Measurements from ENCODE around the gene IPMK. TPM values are rescaled to one million over a fixed set of nuclear protein-coding genes. Genes with fewer than 3 reads are reported as not detected.

The IPMK gene
- total and polyA plus RNA-seq, 8 donors: 1.1 to 4.6 (median 2.6) TPM

- intact Hi-C loops (cut with DNase I): loop anchor here in 2 of 3 donors (5.0 kb wide), 1 partner anchor 114 kb away; no protein-coding TSS in a partner anchor
- WGBS, 2 donors: 35 to 37% methylated on average over 5 of the region's 5 CpGs
- TF ChIP-seq CTCF (IDR thresholded peaks at IDR 0.05): peak in 3 of 4 donors; percentile 45 to 63 (median 53)
- H3K4me1 ChIP-seq: no peaks in the 10 kb centered on the region
- no peaks in the 10 kb centered on the region for H3K9me3 ChIP-seq
- no peaks in the 10 kb centered on the region for H3K27me3 ChIP-seq
- DNase-seq (peak in 3 of 6 donors; percentile 19 to 36 (median 21)), FAIRE-seq (peak; percentile 67), ATAC-seq (peak; percentile 63 to 96 (median 92))
- H3K27ac ChIP-seq: no peak overlapping the region
- no peak overlapping the region for H3K4me3 ChIP-seq
- H3K36me3 ChIP-seq: no peaks in the 10 kb centered on the region
These were observed 24.0 kb upstream of the IPMK start for GRCh38 chr10:58291538-58292174.

- H3K4me1 ChIP-seq: peaks cover 0 to 8% (median 5%) of the 10 kb centered on the region in 3 donors
- H3K27ac ChIP-seq: no peak overlapping the region
- intact Hi-C loops (cut with DNase I): loop anchor here in 1 of 3 donors (10.0 kb wide), 1 partner anchor 108 kb away; no protein-coding TSS in a partner anchor
- ATAC-seq (peak in 2 of 4 donors; percentile 50 to 51), FAIRE-seq (no peak), DNase-seq (no peak)
- 87 to 90% methylated on average over 3 of the region's 3 CpGs for WGBS, 2 donors
- no peaks in the 10 kb centered on the region for H3K36me3 ChIP-seq
- H3K9me3 ChIP-seq: no peaks in the 10 kb centered on the region
- H3K27me3 ChIP-seq: no peaks in the 10 kb centered on the region
- no peak for TF ChIP-seq CTCF (IDR thresholded peaks at IDR 0.05)
- H3K4me3 ChIP-seq: no peak overlapping the region
These were observed 14.9 kb upstream of the IPMK start for GRCh38 chr10:58282615-58283014.

GRCh38 chr10:58281092-58281752 lies 13.5 kb upstream of the IPMK start:
- H3K4me1 ChIP-seq: peaks cover 0 to 8% (median 5%) of the 10 kb centered on the region in 3 donors
- H3K27me3 ChIP-seq: no peaks in the 10 kb centered on the region
- ATAC-seq: peak in 3 of 4 donors; percentile 43 to 84 (median 68)
- peak overlapping the region in 2 of 4 donors; percentile 1 to 10 for H3K27ac ChIP-seq
- FAIRE-seq: no peak
- H3K4me3 ChIP-seq: no peak overlapping the region
- WGBS, 2 donors: 46 to 49% methylated on average over 2 of the region's 2 CpGs
- no peak for TF ChIP-seq CTCF (IDR thresholded peaks at IDR 0.05)
- H3K36me3 ChIP-seq: no peaks in the 10 kb centered on the region
- no peaks in the 10 kb centered on the region for H3K9me3 ChIP-seq
- intact Hi-C loops (cut with DNase I): loop anchor here in 1 of 3 donors (10.0 kb wide), 1 partner anchor 106 kb away; no protein-coding TSS in a partner anchor
- no peak for DNase-seq

GRCh38 chr10:58280477-58280876 lies 12.8 kb upstream of the IPMK start:
- Histone ChIP-seq H3K27ac (no peak overlapping the region), H3K36me3 (no peaks in the 10 kb centered on the region), H3K27me3 (no peaks in the 10 kb centered on the region), H3K4me3 (no peak overlapping the region), H3K9me3 (no peaks in the 10 kb centered on the region), H3K4me1 (peaks cover 0 to 8% (median 6%) of the 10 kb centered on the region in 3 donors)
- FAIRE-seq (no peak), DNase-seq (no peak), ATAC-seq (no peak)
- TF ChIP-seq CTCF (IDR thresholded peaks at IDR 0.05): no peak
- intact Hi-C loops (cut with DNase I): loop anchor here in 1 of 3 donors (10.0 kb wide), 1 partner anchor 106 kb away; no protein-coding TSS in a partner anchor
- 89 to 95% methylated on average over 3 of the region's 3 CpGs for WGBS, 2 donors
